Measurements from ENCODE around the gene GPR15LG.

Gene GPR15LG

GRCh38 chr10:84225427-84226173 lies 52.0 kb downstream of the GPR15LG start, which contains the start of gene LRIT2:
TSS of gene LRIT2 (minus strand) at chr10:84225544. CDS start at chr10:84225520, 24 bp downstream.
- TF ChIP-seq RARB (CRISPR knock-in tag; IDR thresholded peaks at IDR 0.05) (no peak), ZFP3 (CRISPR knock-in tag; IDR thresholded peaks at IDR 0.05) (no peak), OSR1 (CRISPR knock-in tag; IDR thresholded peaks at IDR 0.05) (no peak), ZNF8 (CRISPR knock-in tag; IDR thresholded peaks at IDR 0.05) (no peak), PATZ1 (CRISPR knock-in tag; IDR thresholded peaks at IDR 0.05; ENCODE audit: borderline replicate concordance) (no peak), BACH2 (CRISPR knock-in tag; IDR thresholded peaks at IDR 0.05; ENCODE audit: borderline replicate concordance) (no peak), ZNF565 (CRISPR knock-in tag; conservative IDR thresholded peaks at IDR 0.05; ENCODE audit: low read depth) (no peak), PPARA (CRISPR knock-in tag; IDR thresholded peaks at IDR 0.05; ENCODE audit: borderline replicate concordance) (no peak), TOX (CRISPR knock-in tag; IDR thresholded peaks at IDR 0.05; ENCODE audit: borderline replicate concordance) (no peak)
- no peak for ATAC-seq

- TF ChIP-seq TCF4 (CRISPR knock-in tag; IDR thresholded peaks at IDR 0.05; ENCODE audit: borderline replicate concordance) (no peak), ZFP30 (CRISPR knock-in tag; IDR thresholded peaks at IDR 0.05) (no peak), ZNF565 (CRISPR knock-in tag; conservative IDR thresholded peaks at IDR 0.05; ENCODE audit: low read depth) (no peak), PPARA (CRISPR knock-in tag; IDR thresholded peaks at IDR 0.05; ENCODE audit: borderline replicate concordance) (no peak), RARB (CRISPR knock-in tag; IDR thresholded peaks at IDR 0.05) (no peak), BACH2 (CRISPR knock-in tag; IDR thresholded peaks at IDR 0.05; ENCODE audit: borderline replicate concordance) (no peak), ISL1 (CRISPR knock-in tag; IDR thresholded peaks at IDR 0.05) (no peak), SNAI2 (CRISPR knock-in tag; IDR thresholded peaks at IDR 0.05) (no peak), POU6F1 (CRISPR knock-in tag; IDR thresholded peaks at IDR 0.05; ENCODE audit: borderline replicate concordance, low read depth) (no peak), TSHZ2 (CRISPR knock-in tag; IDR thresholded peaks at IDR 0.05) (no peak), PATZ1 (CRISPR knock-in tag; IDR thresholded peaks at IDR 0.05; ENCODE audit: borderline replicate concordance) (no peak), ARNTL (CRISPR knock-in tag; IDR thresholded peaks at IDR 0.05; ENCODE audit: borderline replicate concordance, low read depth) (no peak), ZC3H10 (CRISPR knock-in tag; IDR thresholded peaks at IDR 0.05) (no peak), CSDC2 (CRISPR knock-in tag; IDR thresholded peaks at IDR 0.05) (no peak), CREB5 (CRISPR knock-in tag; IDR thresholded peaks at IDR 0.05; ENCODE audit: low read depth) (no peak), ZNF70 (CRISPR knock-in tag; IDR thresholded peaks at IDR 0.05) (no peak), CSRNP3 (CRISPR knock-in tag; IDR thresholded peaks at IDR 0.05) (no peak), GLIS3 (CRISPR knock-in tag; IDR thresholded peaks at IDR 0.05) (no peak)
- no peak for ATAC-seq
Measured at GRCh38 chr10:84226616-84227015, 53.0 kb downstream of the GPR15LG start.

All from SK-N-SH treated with all-trans-retinoic acid at 6 μM for 48 hours (cell line).